Endothelial cell of umbilical vein (primary cell): ENCODE results near the gene RFX6. TPM values are rescaled to one million over a fixed set of nuclear protein-coding genes. Genes with fewer than 3 reads are reported as not detected.

Source experiments
- BruUV-seq: library from RNA; stranded (reverse); fragments of 400-500 nt; replicated peaks from 2 replicates; lab custom pipeline; 2021; lab: Mats Ljungman, UMichigan
- CTCF ChIA-PET: fragments of 300-600, 350-600 bp; sonication (Branson Sonifier 250); formaldehyde crosslinking; loops from one replicate; lab custom pipeline; 2021; ENCODE audit warnings: antibody characterized with exemption, inconsistent platforms; lab: Charles Lee
- POLR2A ChIA-PET: fragments of 300-600, 350-600 bp; sonication (Branson Sonifier 250); formaldehyde crosslinking; loops from one replicate; lab custom pipeline; 2021; ENCODE audit warnings: antibody characterized with exemption, inconsistent platforms; lab: Charles Lee
- DNase-seq: peaks from one replicate; pipeline ENCODE4 v3.0.0-alpha.2; 2011; ENCODE audit warnings: low read depth, low spot score
- FAIRE-seq: peaks from 2 replicates; lab custom pipeline; 2011; peaks lifted over from hg19 to GRCh38; lab: Jason Lieb, UNC
- H2AFZ ChIP-seq: 2 replicates; pipeline ENCODE4 v1.6.0; 2012; ENCODE audit warnings: low read depth, low read length, control low read depth, inconsistent platforms
- H3K27ac ChIP-seq: 2 replicates; pipeline ENCODE4 v1.5.1; 2011; ENCODE audit warnings: low read depth, mild to moderate bottlenecking, control low read depth, low read length, moderate library complexity; ENCODE audit not compliant: insufficient read depth
- H3K27me3 ChIP-seq, 2 experiments: 2 replicates each; pipeline versions ENCODE4 v1.6.0 to v1.6.1; 2011; ENCODE audit warnings: low read length in 2 of 2, mixed read lengths in 1 of 2; ENCODE audit not compliant: control insufficient read depth in 2 of 2, insufficient read depth in 2 of 2
- H3K36me3 ChIP-seq, 2 experiments: 2 replicates in 1 of 2; 3 replicates in 1 of 2; pipeline ENCODE4 v1.5.1; 2011; ENCODE audit warnings: low read length in 2 of 2, mild to moderate bottlenecking in 1 of 2, moderate library complexity in 1 of 2; ENCODE audit not compliant: control insufficient read depth in 2 of 2, insufficient read depth in 2 of 2; ENCODE audit errors: extremely low read depth in 1 of 2
- H3K4me1 ChIP-seq: 3 replicates; pipeline ENCODE4 v1.5.1; 2011; ENCODE audit warnings: mild to moderate bottlenecking, low read length; ENCODE audit not compliant: control insufficient read depth, insufficient read depth; ENCODE audit errors: extremely low read depth
- H3K4me2 ChIP-seq: 2 replicates; pipeline ENCODE4 v1.6.1; 2011; ENCODE audit warnings: low read length, control low read depth, mixed read lengths; ENCODE audit not compliant: insufficient read depth
- H3K4me3 ChIP-seq, 3 experiments: fragments of 200-600 bp in 1 of 3; sonication (generic), shearing (Covaris generic) in 1 of 3; replicated peaks in 1 of 3; 2 replicates each; pipeline ENCODE4 v1.5.1; 2011 to 2016; ENCODE audit warnings: control low read depth in 3 of 3, low read length in 3 of 3, mild to moderate bottlenecking in 2 of 3, inconsistent platforms in 1 of 3, low read depth in 1 of 3, moderate library complexity in 1 of 3; ENCODE audit not compliant: insufficient read depth in 1 of 3
- H3K79me2 ChIP-seq: 2 replicates; pipeline ENCODE4 v1.6.0; 2012; ENCODE audit warnings: low read length, inconsistent platforms; ENCODE audit not compliant: control insufficient read depth, insufficient read depth
- H3K9ac ChIP-seq: replicated peaks from 2 replicates; pipeline ENCODE3; 2011; ENCODE audit warnings: low read length, control low read depth; ENCODE audit not compliant: insufficient read depth; ENCODE audit errors: extremely low read depth
- H3K9me1 ChIP-seq: replicated peaks from 3 replicates; pipeline ENCODE4 v1.6.0; 2011; ENCODE audit warnings: mild to moderate bottlenecking, low read length; ENCODE audit not compliant: control insufficient read depth, insufficient read depth; ENCODE audit errors: extremely low read depth
- H3K9me3 ChIP-seq: replicated peaks from 2 replicates; pipeline ENCODE4 v1.5.1; 2012; ENCODE audit warnings: low read length, inconsistent platforms; ENCODE audit not compliant: control insufficient read depth, insufficient read depth
- H4K20me1 ChIP-seq: replicated peaks from 2 replicates; pipeline ENCODE3; 2011; ENCODE audit warnings: mild to moderate bottlenecking, low read length; ENCODE audit not compliant: control insufficient read depth, insufficient read depth; ENCODE audit errors: extremely low read depth
- CTCF ChIP-seq, 2 donors: IDR thresholded peaks; 1 replicate in 1 of 2; 2 replicates in 1 of 2; pipeline ENCODE4 v1.5.1; 2011; ENCODE audit warnings: low read length in 2 of 2, mild to moderate bottlenecking in 2 of 2, moderate library complexity in 2 of 2, control low read depth in 1 of 2, inconsistent platforms in 1 of 2, low read depth in 1 of 2; ENCODE audit not compliant: insufficient read depth in 1 of 2; ENCODE audit errors: extremely low read depth in 1 of 2
- FOS ChIP-seq: IDR thresholded peaks from 2 replicates; pipeline ENCODE4 v1.6.1; 2011; ENCODE audit warnings: mild to moderate bottlenecking, low read length, moderate library complexity, borderline replicate concordance; ENCODE audit not compliant: insufficient read depth
- GATA2 ChIP-seq: IDR thresholded peaks from 2 replicates; pipeline ENCODE4 v1.7.0; 2011; ENCODE audit warnings: low read depth, mild to moderate bottlenecking, moderate library complexity, mixed read lengths, low read length; ENCODE audit not compliant: insufficient read length, insufficient read depth
- JUN ChIP-seq: IDR thresholded peaks from 2 replicates; pipeline ENCODE4 v1.6.1; 2011; ENCODE audit warnings: borderline replicate concordance, low read depth; ENCODE audit not compliant: insufficient read length, insufficient read depth
- MYC ChIP-seq: IDR thresholded peaks from one replicate; pipeline ENCODE4 v1.6.1; 2011; ENCODE audit warnings: mild to moderate bottlenecking, low read depth, low read length
- POLR2A ChIP-seq: IDR thresholded peaks from 2 replicates; pipeline ENCODE4 v1.6.1; 2012; ENCODE audit warnings: low read depth, mild to moderate bottlenecking, control low read depth, low read length
- POLR2AphosphoS5 ChIP-seq: IDR thresholded peaks from 2 replicates; pipeline ENCODE4 v1.6.1; 2012; ENCODE audit warnings: low read depth, mild to moderate bottlenecking, control low read depth, low read length, moderate library complexity; ENCODE audit not compliant: insufficient read depth
- dilution Hi-C: fragments of 300-500 bp; cut with MboI; formaldehyde crosslinking; loops from one replicate; pipeline ENCODE4 v1.15.0; 2019; ENCODE audit warnings: low sequenced_read_pairs; ENCODE audit not compliant: extremely low pct_ligation_motif_present
- intact Hi-C: fragments of 100-400 bp; cut with micrococcal nuclease; formaldehyde crosslinking; loops from one replicate; pipeline ENCODE4 v1.10.0; 2022
- polyA plus RNA-seq, 4 experiments: library from polyadenylated mRNA; depleted of rRNA in 3 of 4; stranded (reverse) in 3 of 4; unstranded in 1 of 4; fragments of >200 nt; gene quantifications; 2 replicates each; pipeline versions ENCODE4 v1.2.1 to v1.2.3, GENCODE V29; 2011 to 2012; ENCODE audit warnings: missing spikeins in 1 of 4
- total RNA-seq: library from RNA; stranded (reverse); gene quantifications from 2 replicates; pipeline ENCODE4 v1.2.3, GENCODE V29; 2021

RFX6 gene
- total and polyA plus RNA-seq, 2 donors (not counting 3 experiments of a cell fraction or from before 2014, with no cell fraction given) = not detected

- dilution Hi-C loops = no loop called here
- H3K4me1 ChIP-seq = no peaks in the 10 kb centered on the region
- POLR2A ChIA-PET = no interaction called here
- FAIRE-seq = no peak
- no peak overlapping the region for H2AFZ ChIP-seq
- H3K27me3 ChIP-seq = peaks cover 0 to 4% of the 10 kb centered on the region in 2 experiments
- no peak for DNase-seq
- H3K4me2 ChIP-seq = no peak overlapping the region
- no peaks in the 10 kb centered on the region for H3K36me3 ChIP-seq
- no peak overlapping the region for H3K9ac ChIP-seq
- no peaks in the 10 kb centered on the region for H3K79me2 ChIP-seq
- H3K27ac ChIP-seq = no peak overlapping the region
- no TSS peak for BruUV-seq
- H3K9me1 ChIP-seq = no peaks in the 10 kb centered on the region
- H3K4me3 ChIP-seq = no peak overlapping the region
- H3K9me3 ChIP-seq = no peaks in the 10 kb centered on the region
- TF ChIP-seq GATA2 (no peak), POLR2A (no peak)
- intact Hi-C loops = no loop called here
- CTCF ChIA-PET = no interaction called here
- no peaks in the 10 kb centered on the region for H4K20me1 ChIP-seq
These were observed 52.8 kb downstream of the RFX6 start for GRCh38 chr6:116929825-116930224.

GRCh38 chr6:116931456-116931855 lies 54.4 kb downstream of the RFX6 start:
- FAIRE-seq (no peak), DNase-seq (no peak)
- CTCF ChIA-PET = no interaction called here
- Histone ChIP-seq H3K9me1 (no peaks in the 10 kb centered on the region), H3K79me2 (no peaks in the 10 kb centered on the region), H3K9me3 (no peaks in the 10 kb centered on the region), H3K4me2 (no peak overlapping the region), H4K20me1 (no peaks in the 10 kb centered on the region), H3K9ac (no peak overlapping the region), H3K4me3 (no peak overlapping the region), H2AFZ (no peak overlapping the region), H3K36me3 (no peaks in the 10 kb centered on the region), H3K27me3 (peaks cover 0 to 2% of the 10 kb centered on the region in 2 experiments), H3K4me1 (no peaks in the 10 kb centered on the region), H3K27ac (no peak overlapping the region)
- dilution Hi-C loops (no loop called here), intact Hi-C loops (no loop called here)
- TF ChIP-seq MYC (no peak), CTCF (IDR thresholded peaks at IDR 0.05; ENCODE audit: extremely low read depth in 1 of 2, insufficient read depth in 1 of 2, low read depth in 1 of 2, low read length in 2 of 2) (no peak), POLR2A (no peak), POLR2AphosphoS5 (no peak), FOS (no peak), JUN (no peak)
- POLR2A ChIA-PET = no interaction called here
- no TSS peak for BruUV-seq
